Measurements from ENCODE around the gene CLDN10. TPM values are rescaled to one million over a fixed set of nuclear protein-coding genes. Genes with fewer than 3 reads are reported as not detected.

The CLDN10 gene
- total and polyA plus RNA-seq, 12 donors = 0.21 to 0.72 (median 0.28) TPM; not detected in 4

DNA sequence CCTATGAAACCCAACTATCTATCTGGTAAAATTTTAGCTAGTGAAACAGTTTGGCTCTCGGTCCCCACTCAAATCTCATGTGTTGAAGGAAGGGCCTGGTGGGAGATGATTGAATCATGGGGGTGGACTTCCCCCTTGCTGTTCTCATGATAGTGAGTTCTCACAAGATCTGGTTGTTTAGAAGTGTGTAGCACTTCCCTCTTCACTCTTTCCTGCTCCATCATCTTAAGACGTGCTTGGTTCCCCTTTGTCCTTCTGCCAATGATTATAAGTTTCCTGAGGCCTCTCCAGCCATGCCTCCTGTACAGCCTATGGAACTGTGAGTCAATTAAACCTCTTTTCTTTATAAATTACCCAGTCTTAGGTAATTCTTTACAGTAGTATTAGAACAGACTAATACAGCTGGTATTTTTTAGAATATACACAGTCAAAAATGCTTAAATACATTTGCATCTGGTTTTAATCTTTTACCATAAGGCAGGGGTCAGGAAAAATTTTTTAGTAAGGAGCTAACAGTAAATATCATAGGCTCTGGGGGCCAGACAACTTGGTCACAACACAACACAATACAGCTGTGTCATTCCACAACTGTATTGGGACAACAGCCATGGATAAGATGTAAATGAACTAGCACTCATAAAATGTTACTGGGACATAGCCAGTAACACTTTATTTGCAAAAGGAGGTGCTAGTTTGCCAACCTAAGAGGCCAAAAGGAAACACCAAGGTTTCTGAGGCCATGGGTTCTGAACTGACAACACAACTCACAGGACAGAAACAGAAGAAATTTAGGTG lies 67.7 kb downstream of the CLDN10 start:
- Histone ChIP-seq H3K4me3 (no peak overlapping the region), H3K27me3 (no peaks in the 10 kb centered on the region), H3K9me3 (no peaks in the 10 kb centered on the region), H3K27ac (peak overlapping the region in 1 of 10 donors; percentile 23), H3K4me1 (peaks cover 0 to 12% (median 6%) of the 10 kb centered on the region in 9 donors), H3K36me3 (peaks cover 0 to 62% (median 0%) of the 10 kb centered on the region in 9 donors)
- ATAC-seq = no peak
- no peak for DNase-seq
- 72 to 75% methylated on average over 2 of the region's 2 CpGs for WGBS, 2 donors
- intact Hi-C loops (cut with DNase I) = loop anchor here in 7 of 10 donors (5.0 to 10.0 kb wide), 4 partner anchors 42 to 215 kb away; no protein-coding TSS in a partner anchor
- TF ChIP-seq, protein P1, sequence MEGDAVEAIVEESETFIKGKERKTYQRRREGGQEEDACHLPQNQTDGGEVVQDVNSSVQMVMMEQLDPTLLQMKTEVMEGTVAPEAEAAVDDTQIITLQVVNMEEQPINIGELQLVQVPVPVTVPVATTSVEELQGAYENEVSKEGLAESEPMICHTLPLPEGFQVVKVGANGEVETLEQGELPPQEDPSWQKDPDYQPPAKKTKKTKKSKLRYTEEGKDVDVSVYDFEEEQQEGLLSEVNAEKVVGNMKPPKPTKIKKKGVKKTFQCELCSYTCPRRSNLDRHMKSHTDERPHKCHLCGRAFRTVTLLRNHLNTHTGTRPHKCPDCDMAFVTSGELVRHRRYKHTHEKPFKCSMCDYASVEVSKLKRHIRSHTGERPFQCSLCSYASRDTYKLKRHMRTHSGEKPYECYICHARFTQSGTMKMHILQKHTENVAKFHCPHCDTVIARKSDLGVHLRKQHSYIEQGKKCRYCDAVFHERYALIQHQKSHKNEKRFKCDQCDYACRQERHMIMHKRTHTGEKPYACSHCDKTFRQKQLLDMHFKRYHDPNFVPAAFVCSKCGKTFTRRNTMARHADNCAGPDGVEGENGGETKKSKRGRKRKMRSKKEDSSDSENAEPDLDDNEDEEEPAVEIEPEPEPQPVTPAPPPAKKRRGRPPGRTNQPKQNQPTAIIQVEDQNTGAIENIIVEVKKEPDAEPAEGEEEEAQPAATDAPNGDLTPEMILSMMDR (IDR thresholded peaks at IDR 0.05) = no peak

GRCh38 chr13:95620825-95621498 lies 68.4 kb downstream of the CLDN10 start:
- DNase-seq (peak in 1 of 2 donors; percentile 17), ATAC-seq (peak in 7 of 8 donors; percentile 25 to 78 (median 65))
- Histone ChIP-seq H3K4me3 (no peak overlapping the region), H3K27ac (peak overlapping the region in 3 of 10 donors; percentile 23 to 58 (median 36)), H3K27me3 (no peaks in the 10 kb centered on the region), H3K9me3 (no peaks in the 10 kb centered on the region), H3K36me3 (peaks cover 0 to 57% (median 0%) of the 10 kb centered on the region in 9 donors), H3K4me1 (peaks cover 0 to 12% (median 6%) of the 10 kb centered on the region in 9 donors)
- intact Hi-C loops (cut with DNase I) = loop anchor here in 7 of 10 donors (5.0 to 10.0 kb wide), 4 partner anchors 41 to 214 kb away; no protein-coding TSS in a partner anchor
- 50 to 55% methylated on average over 10 of the region's 10 CpGs for WGBS, 2 donors
- TF ChIP-seq, protein P1 (IDR thresholded peaks at IDR 0.05) = no peak

DNA sequence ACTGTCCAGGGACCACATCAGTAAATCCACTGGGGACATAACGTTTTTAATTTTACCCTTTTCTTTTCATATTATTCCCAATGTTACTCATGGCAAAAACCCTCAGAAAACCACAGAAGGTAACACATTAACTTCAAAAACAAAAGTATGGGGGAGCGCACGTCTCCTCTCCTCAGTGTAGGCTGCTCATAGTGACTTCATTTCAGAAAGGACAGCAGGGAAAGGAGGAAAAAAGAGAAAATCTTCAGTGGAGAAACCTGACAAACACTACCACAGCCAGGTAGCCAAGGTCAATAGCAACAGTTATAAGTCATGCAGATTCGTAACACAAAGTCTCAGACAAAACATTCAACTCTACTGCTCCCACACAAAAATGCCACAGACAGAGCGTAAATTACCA lies 70.6 kb downstream of the CLDN10 start:
- intact Hi-C loops (cut with DNase I) = loop anchor here in 8 of 10 donors (2.0 to 10.0 kb wide), 5 partner anchors 39 to 212 kb away; no protein-coding TSS in a partner anchor
- TF ChIP-seq, protein P1 (IDR thresholded peaks at IDR 0.05) = no peak

DNA sequence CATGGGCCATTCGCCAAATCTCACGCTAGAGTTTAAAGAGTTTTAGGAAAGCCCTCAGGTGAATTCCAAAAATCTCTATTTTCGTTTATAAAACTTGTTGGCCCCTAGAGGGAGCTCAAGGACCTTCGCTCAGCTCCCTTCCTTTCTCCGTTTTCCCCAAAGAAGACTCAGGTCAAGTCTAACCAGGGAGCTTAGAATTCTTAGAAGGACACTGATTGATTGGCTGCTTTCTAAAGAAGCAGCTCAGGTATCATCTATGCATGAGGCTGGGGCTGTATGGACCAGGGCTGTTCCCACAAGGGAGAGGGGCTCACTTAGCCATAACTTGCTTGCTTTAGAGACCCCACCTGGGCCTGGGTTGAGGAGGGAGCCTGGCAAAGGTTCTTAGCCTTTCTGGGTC lies 71.5 kb downstream of the CLDN10 start:
- Histone ChIP-seq H3K4me3 (no peak overlapping the region), H3K36me3 (peaks cover 0 to 57% (median 0%) of the 10 kb centered on the region in 9 donors), H3K27ac (no peak overlapping the region), H3K4me1 (peaks cover 0 to 12% (median 6%) of the 10 kb centered on the region in 9 donors), H3K27me3 (no peaks in the 10 kb centered on the region), H3K9me3 (peaks cover 0 to 22% (median 0%) of the 10 kb centered on the region in 11 donors)
- intact Hi-C loops (cut with DNase I) = loop anchor here in 9 of 10 donors (1.0 to 10.0 kb wide), 6 partner anchors 38 to 211 kb away; no protein-coding TSS in a partner anchor
- no peak for DNase-seq
- TF ChIP-seq, protein P1 (IDR thresholded peaks at IDR 0.05) = peak; percentile 50 to 77 (median 67)
- 27 to 32% methylated on average over 5 of the region's 5 CpGs for WGBS, 2 donors
- ATAC-seq = peak in 2 of 8 donors; percentile 35 to 61

More for the DNA sequence above, 70.6 kb downstream of the CLDN10 start:
- H3K4me3 ChIP-seq = no peak overlapping the region
- peaks cover 0 to 12% (median 6%) of the 10 kb centered on the region in 9 donors for H3K4me1 ChIP-seq
- ATAC-seq (no peak), DNase-seq (no peak)
- peaks cover 0 to 22% (median 0%) of the 10 kb centered on the region in 11 donors for H3K9me3 ChIP-seq
- 50 to 54% methylated on average over 5 of the region's 5 CpGs for WGBS, 2 donors
- H3K36me3 ChIP-seq = peaks cover 0 to 48% (median 0%) of the 10 kb centered on the region in 9 donors
- no peaks in the 10 kb centered on the region for H3K27me3 ChIP-seq
- H3K27ac ChIP-seq = no peak overlapping the region

Data from heart right ventricle (tissue), 16 donors.